ENCODE measurements around the gene ETNK2.

The ETNK2 gene

DNA sequence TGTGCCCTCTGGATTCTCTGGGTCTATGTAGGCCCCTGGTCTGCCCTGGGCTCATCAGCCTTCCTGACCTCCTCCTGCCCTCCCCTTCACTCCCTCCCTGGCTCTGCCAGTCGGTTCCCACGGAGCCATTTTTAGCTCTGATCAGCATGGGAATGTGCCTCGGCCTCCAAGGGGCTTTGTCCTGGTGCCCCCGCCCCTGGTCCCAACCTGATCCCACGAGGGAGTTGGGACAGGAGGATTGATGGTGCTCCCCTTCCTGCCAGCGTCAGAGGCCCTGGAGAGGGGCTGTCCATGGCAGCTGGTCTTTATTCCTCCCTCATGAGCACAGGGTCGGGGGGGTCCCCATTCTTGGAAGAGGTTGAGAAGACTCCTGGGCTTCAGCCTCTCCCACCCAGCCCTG, 24.9 kb downstream of the ETNK2 start:
- no peak for DNase-seq (ENCODE audit: low read depth in 2 of 2)

DNA sequence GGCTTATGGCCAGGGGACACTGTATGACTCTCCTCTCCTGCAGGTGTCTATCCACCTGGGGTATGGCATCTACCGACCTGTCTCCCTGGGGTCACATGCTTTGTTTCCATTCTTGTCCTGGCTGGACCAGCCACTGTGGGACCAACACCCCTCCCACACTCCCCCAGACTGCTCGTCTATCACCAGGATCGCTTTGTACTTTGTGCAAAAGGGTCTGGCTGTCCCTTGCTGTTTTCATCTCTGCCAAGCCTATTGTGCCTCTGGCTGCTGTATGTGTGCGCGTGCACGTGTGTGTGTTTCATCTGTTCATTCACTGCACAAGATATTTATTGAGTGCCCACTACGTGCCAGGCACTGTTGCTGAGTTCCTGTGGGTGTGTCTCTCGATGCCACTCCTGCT, 25.5 kb downstream of the ETNK2 start:
- no peak for DNase-seq (ENCODE audit: low read depth in 2 of 2)

DNA sequence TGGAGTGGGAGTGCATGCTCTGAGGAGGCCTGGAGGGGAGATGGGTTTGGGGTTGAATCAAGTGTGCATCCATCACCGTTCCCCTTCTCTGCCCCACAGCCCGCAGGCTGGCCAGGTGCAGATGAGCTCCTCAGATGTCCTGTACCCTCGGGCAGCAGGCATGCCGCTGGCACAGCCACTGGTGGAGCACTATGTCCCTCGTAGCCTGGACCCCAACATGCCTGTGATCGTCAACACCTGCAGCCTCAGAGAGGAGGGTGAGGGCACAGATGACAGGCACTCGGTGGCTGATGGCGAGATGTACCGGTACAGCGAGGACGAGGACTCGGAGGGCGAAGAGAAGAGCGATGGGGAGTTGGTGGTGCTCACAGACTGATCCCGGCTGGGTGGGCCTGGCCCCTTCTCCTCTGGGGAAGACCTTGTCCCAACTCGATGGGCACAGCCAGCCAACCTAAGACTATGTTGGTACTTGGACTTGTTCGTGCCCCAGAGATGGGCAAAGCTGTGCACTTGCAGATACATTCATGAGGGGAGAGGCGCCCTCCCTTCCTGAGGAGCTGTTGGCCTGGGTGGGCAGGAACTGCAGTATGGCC, 26.0 kb downstream of the ETNK2 start:
- DNase-seq (ENCODE audit: low read depth in 2 of 2), result no peak

DNA sequence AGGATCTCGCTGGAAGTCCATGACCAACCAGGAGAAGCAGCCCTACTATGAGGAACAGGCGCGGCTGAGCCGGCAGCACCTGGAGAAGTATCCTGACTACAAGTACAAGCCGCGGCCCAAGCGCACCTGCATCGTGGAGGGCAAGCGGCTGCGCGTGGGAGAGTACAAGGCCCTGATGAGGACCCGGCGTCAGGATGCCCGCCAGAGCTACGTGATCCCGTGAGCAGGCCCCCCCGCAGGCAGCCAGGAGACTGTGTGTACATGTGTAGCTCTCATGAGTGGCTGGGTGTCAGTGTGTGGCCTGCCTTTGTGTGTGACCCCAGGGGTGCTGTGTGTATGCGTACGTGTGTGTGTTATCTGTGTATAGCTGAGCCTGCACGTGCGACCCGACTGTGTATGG, 27.2 kb downstream of the ETNK2 start:
- no peak for DNase-seq (ENCODE audit: low read depth in 2 of 2)

DNA sequence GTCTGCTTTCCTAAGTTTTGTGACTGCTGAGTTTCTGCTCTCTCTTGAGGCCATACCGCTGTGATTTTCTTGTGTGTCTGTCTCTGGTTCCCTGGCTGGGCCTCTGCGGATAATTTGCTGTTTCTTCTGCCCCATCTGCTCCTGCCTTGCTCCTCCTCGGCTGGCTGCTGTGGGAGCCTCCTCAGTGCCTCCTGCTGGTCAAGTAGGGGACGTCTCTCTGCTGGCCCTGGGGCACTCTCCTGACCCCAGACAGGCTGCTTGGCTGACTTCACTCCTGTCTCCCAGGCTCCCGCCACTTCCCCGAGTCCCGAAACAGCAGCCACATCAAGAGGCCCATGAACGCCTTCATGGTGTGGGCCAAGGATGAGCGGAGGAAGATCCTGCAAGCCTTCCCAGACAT, 28.5 kb downstream of the ETNK2 start:
- no peak for DNase-seq (ENCODE audit: low read depth in 2 of 2)

DNA sequence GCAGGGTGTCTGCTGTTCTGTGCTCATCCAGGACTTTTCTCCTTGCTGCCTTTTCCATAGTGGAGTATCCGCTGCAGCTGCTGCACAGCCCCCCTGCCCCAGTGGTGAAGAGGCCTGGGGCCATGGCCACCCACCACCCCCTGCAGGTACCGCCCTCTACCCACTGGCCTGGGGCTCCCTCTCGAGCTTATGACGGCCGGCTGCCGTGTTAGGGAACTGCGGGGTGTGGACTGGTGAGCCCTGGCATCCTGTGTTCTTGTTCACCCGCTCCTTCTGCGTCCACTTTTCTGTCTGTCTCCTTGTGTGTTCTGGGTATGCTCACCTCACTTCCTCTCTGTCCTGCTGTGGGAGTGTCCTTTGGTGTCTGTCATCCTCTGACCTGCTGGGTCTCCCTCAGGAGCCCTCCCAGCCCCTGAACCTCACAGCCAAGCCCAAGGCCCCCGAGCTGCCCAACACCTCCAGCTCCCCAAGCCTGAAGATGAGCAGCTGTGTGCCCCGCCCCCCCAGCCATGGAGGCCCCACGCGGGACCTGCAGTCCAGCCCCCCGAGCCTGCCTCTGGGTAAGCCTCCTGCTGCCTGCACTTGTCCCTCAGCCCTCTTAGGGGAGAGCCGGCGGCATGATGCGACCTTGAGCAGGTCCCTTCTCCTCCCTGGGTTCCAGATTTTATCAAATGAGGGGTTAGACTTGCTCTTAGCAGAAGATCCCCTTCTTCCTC, 29.8 kb downstream of the ETNK2 start:
- DNase-seq (ENCODE audit: low read depth in 2 of 2), result no peak

DNA sequence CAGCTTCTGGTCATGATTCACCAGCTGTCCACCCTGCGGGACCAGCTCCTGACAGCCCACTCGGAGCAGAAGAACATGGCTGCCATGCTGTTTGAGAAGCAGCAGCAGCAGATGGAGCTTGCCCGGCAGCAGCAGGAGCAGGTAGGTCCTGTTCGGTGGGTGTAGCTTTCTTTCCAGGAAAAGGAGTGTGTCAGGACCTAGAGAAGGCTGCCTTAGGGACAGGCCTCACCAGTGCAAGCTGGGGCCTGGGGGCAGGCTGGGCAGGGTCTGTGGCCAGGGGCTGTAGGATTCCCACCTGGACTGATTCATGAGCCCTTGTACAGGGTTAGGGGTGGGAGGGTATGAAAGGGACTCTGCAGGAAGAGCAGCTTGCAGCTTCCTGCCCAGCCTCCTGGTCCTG, 35.3 kb downstream of the ETNK2 start:
- DNase-seq (ENCODE audit: low read depth in 2 of 2), result no peak

DNA sequence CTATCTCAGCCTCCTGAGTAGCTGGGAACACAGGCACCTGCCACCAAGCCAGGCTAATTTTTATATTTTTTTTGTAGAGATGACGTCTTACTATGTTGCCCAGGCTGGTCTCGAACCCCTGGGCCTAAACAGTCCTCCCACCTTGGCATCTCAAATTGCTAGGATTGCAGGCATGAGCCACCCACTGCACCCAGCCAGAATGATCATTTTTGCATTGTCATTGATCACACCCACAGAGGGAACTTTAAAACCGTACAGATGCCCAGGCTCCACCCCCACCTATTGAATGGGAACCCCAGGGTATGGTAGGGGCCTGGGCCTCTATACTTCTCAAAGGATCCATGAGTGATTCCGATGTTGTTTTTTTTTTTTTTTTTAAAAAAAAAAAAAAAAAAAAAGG, 36.7 kb downstream of the ETNK2 start:
- no peak for DNase-seq (ENCODE audit: low read depth in 2 of 2)

DNA sequence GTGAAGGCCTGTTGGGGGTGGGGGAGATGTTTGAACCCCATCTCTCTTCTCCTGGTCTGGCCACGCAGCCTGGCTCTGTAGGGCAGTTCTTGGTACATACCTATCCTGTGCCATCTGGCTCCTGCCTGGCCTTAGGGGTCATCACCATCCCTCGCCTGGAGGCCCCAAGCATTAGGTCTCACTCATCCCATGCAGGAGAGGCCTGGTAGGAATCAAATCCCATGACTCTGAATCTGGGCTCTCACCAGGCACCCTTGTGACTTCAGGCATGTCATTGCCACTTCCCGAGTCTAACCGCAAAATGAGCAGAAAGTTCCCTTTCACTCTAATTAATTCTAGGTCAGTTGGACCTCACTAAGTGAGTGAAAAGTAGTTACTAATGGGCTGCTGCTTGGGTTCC, 37.2 kb downstream of the ETNK2 start:
- DNase-seq (ENCODE audit: low read depth in 2 of 2), result no peak

DNA sequence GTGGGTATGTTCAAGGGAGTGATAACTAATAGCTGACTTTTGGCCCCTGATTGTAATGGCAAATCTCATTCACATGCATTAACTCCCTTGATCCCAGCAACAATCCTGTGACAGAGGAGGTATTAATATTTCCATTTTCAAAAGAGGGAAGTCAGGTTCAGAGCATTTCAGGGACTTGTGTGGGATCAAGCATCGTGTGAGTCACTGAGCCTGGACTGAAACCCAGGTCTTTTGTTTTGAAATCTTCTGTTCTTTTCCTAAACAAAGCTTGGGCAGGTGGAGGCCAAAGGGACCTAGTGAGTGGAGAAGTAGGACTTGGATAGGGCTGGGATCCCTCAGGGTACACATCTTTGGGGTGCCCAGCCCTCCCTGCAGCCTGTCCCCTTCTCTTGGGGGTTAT, 37.9 kb downstream of the ETNK2 start:
- DNase-seq (ENCODE audit: low read depth in 2 of 2), result no peak

DNA sequence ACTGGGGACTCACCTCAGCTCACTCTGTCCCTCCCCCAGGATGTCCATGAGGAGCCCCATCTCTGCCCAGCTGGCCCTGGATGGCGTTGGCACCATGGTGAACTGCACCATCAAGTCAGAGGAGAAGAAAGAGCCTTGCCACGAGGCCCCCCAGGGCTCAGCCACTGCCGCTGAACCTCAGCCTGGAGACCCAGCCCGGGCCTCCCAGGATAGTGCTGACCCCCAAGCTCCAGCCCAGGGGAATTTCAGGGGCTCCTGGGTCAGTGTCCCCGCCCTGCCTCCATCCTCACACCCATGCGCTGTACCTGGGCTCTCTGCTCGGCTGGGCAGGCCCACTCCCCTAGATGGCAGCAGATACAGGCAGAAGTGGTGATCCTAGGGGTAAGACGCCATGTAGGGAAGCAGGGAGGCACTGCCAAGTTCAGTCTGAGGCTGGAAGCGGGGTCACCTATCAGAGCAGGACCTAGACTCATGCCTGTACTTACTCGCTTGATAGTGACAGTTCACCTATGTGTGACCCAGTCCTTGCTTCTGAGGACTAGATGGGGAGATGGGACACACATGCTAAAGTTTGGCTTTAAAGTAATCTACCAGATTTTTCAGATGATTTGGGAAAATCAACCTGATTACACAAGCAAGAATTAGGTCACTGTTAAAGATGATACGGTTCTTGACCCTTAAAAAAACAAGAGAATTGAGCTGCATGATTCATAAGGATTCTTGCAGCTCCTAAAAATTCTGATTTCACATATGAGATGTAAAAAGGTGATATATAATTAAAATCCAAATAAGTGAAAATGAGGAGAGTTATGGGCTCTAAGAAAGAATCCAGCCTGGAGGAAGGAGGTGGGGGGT, 38.7 kb downstream of the ETNK2 start:
- no peak for DNase-seq (ENCODE audit: low read depth in 2 of 2)

DNA sequence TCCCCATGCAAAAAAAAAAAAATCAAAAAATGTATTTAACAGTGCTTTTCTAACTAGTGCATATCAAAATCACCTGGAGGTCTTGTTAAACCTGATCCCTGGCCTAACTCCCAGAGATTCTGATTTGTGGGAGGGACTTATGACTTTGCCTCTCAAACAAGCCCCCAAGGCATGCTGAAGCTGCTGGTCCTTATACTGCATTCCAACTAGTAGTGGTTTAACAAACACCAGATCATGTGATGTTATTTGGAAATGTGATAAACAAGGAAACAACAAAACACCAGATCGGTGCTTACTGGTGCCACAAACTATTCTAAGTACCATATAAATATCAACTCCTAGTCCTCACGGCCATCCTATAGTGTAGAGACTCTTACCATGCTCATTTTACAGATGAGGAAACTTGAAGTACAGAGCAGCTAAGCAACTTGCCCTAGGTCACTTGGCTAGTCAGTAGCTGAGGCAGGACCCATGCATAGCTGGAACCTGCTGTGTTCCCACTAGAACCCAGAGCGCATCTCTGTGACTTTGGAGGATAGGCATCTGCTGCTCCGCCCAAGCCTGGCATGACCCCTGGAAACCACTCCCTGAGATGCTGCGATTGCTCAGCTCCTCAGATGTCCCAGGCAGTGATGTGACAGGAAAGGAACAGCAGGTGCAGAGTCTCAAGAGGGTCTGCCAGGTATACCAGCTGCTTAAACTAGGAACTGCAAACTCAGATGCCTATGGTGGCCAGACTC, 40.8 kb downstream of the ETNK2 start:
- DNase-seq (ENCODE audit: low read depth in 2 of 2), result no peak

DNA sequence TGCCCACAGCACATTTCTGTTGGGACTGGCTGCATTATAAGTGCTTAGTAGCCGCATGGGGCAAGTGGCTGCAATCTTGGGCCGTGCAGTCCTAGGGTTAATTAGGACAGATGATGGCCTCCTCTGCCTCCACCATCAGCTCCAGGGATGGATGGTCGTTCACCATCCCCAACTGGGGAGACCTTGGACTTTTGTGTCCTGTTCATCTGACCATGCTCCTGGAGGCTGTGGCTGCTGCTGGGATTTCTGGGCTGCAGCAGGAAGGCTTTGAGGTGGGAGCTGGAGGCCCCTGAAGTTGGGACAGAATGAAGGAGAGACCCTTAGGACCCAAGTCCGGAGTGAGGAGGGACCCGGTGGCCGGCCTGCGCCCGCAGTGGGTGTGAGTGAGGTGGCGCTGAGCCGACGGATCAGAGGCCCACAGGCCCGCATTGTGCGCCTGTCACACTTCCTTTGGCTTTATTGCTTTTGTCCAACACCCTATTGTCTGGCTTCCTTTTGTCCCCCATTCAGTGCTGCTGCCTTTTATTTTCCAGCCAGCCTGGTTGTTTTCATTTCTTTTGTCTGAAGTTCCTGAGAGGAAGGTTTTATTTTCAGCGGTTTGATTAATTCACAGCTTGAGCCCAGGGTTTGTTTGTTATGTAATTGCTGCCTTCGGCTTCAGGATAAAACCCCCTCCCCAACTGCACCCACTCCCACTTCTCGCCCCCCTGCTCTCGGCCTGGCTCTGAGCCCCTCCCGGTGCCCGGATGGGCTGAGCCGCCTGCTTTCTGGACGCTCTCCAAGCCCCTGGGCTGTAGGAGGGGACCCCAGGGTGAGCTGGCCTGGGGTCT, 43.3 kb downstream of the ETNK2 start:
- DNase-seq (ENCODE audit: low read depth in 2 of 2), result no peak

DNA sequence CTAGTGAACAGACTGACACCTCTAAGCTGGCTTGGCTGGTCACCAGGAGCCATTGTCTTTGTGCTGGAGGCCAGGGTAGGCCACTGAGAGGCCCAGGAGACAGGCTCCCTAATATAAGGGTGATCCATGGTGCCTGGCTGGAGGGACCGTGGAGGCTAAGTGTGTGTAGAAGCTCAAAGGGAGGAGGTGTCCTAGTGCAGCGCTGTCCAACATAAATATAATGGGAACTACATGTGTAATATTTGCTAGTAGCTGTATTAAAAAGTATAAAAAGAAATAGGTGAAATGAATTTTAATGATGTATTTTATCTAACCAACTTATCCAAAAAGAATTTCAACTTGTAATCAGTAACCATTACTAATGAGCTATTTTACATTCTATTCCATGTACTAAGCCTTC, 44.0 kb downstream of the ETNK2 start:
- DNase-seq (ENCODE audit: low read depth in 2 of 2), result no peak

DNA sequence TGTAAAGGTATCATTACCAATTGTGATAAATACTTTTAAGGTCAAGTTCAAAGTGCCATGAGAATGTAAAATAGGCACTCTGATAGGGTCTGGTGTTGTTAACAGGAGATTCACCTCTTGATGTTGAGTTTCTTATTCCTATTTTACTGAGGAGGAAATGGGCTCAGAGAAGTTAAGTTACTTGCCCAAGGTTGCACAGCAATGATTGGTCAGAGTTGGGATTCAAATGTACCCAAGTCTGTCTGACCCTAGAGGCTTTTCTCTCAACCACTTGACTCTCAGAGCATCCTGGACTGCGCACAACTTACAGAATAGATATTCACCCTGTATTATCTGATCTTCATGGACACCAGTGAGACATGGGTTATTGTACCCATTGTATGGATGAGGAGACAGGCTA, 45.0 kb downstream of the ETNK2 start:
- no peak for DNase-seq (ENCODE audit: low read depth in 2 of 2)

DNA sequence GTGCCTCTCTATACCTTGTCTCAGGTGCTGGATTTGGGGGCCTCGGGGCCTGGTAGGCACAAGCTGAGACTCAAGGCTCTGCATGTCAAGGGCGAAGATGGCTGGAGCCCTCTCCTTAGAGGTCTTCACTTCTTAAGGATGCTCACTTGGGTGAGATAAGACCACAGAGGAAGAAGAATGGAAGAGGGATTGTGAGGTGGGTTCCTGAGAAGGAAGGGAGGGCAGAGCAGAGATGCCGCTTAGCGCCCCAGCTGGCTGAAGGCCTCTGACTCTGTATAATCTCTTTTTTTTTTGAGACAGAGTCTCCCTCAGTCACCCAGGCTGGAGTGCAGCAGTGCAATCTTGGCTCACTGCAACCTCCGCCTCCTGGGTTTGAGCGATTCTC, 46.7 kb downstream of the ETNK2 start:
- DNase-seq (ENCODE audit: low read depth in 2 of 2), result no peak

DNA sequence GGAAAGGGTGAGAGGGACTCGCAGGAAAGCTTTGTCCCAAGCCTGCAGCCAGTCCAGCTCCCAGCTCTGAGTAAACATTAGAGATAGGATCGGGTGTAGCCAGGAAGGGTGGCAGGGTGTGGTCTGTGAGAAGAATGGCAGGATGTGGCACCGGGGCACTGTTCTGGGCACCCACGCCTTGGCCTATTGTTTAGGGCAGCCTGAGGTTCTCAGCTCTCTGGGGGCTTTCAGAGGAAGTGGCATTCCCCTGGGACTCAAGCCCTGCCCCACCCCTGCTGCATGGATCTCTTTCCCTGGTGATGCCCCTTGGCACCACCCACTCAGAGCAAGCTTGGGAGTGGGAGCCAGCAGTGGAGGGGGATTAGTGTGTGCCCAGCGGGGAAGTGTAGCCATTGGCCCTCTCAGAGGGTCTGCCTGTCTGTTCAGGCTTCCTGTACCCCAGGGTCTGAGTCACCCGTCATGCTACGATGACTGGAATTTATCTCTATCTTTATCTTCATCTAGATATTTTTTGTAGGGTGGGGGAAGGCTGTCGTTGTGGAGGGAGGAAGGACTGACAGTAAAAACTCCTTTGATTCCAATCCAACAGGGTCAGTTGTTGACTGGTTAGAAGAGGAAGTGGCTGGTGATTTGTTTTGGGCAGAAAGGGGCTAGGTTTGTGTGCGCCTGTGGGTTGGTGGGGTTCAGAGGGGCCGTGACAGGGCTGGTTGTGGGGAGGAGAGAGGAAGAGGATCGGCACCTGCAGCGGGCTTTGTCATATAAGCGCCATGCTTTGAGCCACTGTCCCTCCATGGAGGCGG, 47.3 kb downstream of the ETNK2 start:
- DNase-seq (ENCODE audit: low read depth in 2 of 2), result no peak

DNA sequence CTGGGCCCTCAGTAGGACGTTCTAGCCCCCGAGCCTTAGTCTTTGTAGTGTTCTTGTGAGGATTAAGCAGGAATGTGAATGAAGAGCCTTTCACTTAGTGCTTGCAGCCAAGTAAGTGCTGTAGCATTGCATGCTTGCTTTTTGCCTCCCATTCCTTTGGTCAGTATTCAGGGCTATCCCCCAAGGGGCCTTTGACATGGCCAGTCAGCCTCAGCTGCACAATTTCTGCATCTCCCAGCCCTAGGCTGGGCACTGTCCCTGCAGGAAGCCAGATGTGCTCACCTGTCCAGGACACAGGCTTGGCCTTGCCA, 48.5 kb downstream of the ETNK2 start:
- DNase-seq (ENCODE audit: low read depth in 2 of 2), result no peak

DNA sequence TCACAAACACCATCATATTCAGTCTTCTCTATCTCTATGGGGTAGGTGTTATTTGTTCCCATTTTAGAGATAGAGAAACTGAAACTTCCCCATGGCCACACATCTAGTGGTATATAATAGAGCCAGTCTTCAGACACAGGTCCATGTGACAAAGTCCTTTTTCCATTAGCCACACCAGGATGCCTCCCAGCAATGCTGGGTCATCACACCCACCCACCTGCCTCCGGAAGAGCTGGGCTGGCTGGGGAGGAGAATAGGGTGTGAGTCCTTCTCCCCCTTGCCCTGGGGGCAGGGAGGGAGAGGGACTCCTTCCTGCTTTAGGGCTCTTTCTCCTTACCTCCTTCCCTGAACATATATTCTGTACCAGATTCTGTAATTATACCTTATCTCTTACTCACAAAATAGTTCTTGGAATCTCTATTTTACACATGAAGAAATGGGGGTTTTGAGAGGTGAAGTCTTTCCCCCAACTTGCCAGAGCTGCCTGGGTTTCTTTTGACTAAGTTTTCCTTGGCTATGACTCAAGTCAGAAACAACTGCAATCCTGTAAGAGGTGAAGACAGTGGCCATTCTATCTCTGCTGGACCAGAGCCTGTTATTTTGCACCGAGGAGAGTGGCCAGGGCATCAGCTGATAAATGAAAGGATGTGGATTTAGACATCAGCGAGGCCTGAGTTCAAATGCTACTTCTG, 49.0 kb downstream of the ETNK2 start:
- DNase-seq (ENCODE audit: low read depth in 2 of 2), result no peak

DNA sequence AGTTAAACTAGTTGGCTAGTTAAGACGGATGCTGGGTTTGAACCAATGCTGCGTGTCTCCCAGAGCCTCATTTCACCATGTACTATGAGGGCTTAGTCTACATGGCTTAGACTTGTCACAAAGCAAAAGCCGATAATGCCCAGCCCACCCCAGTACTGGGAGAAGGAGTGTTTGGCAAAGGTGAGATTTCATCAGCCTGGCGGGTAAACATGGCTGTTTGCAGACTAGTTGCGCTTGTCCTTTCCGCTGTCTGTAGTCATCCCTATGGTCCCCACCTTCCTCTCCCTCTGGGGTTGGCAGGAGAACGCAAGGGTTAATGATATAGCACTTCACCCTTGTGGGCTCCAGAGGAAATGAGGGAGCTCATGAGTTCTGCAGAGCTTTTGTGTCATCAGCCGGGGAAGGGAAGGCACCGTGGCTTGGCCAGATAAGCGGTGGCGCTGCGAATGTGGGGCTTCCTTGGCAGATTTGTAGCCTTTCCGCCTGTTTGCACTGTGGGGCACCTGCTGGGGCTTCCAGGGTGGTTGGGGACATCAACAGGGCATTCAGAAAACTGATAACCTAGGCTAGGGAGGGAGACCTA, 49.7 kb downstream of the ETNK2 start:
- no peak for DNase-seq (ENCODE audit: low read depth in 2 of 2)

Data from fibroblast of skin of left biceps (primary cell).